K562 (cell line): Measurements from ENCODE around the gene EXOG. TPM values are rescaled to one million over a fixed set of nuclear protein-coding genes. Genes with fewer than 3 reads are reported as not detected.

Experiments used
- KDM5B ChIP-seq: fragments of 200-600 bp; sonication (generic); IDR thresholded peaks from 2 replicates; pipeline ENCODE4 v1.6.1; 2012; ENCODE audit warnings: low read depth, mild to moderate bottlenecking, moderate library complexity, low read length, control low read depth, inconsistent platforms; ENCODE audit not compliant: insufficient replicate concordance
- MGA ChIP-seq: fragments of 450-650 bp; IDR thresholded peaks from 2 replicates; pipeline ENCODE4 v1.6.1; 2016; ENCODE audit warnings: mild to moderate bottlenecking, moderate library complexity
- SIX5 ChIP-seq, 2 experiments: IDR thresholded peaks; 2 replicates each; pipeline ENCODE4 v1.6.1; 2011; ENCODE audit warnings: low read length in 2 of 2, borderline replicate concordance in 1 of 2, low read depth in 1 of 2, mild to moderate bottlenecking in 1 of 2, moderate library complexity in 1 of 2; ENCODE audit not compliant: insufficient read depth in 1 of 2
- SLC30A9 ChIP-seq: fragments of 250-450 bp; sonication (Bioruptor Pico); IDR thresholded peaks from 2 replicates; pipeline ENCODE4 v1.8.0; 2022; ENCODE audit warnings: mild to moderate bottlenecking, moderate library complexity
- ZSCAN32 ChIP-seq: fragments of 450-650 bp; formaldehyde crosslinking; IDR thresholded peaks from 2 replicates; pipeline ENCODE4 v1.4.0; 2020; ENCODE audit warnings: mild to moderate bottlenecking, moderate library complexity
- polyA plus RNA-seq, 8 experiments: library from polyadenylated mRNA; depleted of rRNA in 4 of 8; stranded (reverse) in 5 of 8; unstranded in 3 of 8; fragments of >200 nt; fragmentation: Nextera tagmentation in 2 of 8; fragmentation: Illumina TruSeq in 1 of 8; extraction: Ambion mirVana in 2 of 8; extraction: Trizol in 1 of 8; gene quantifications; 2 replicates each; pipeline versions ENCODE4 v1.2.1 to v1.2.3, GENCODE V29; 2011 to 2014; ENCODE audit warnings: inconsistent platforms in 1 of 8, missing spikeins in 1 of 8
- total RNA-seq, 7 experiments: library from RNA; depleted of rRNA in 6 of 7; stranded (reverse); fragments of >200 nt in 6 of 7; fragmentation: Illumina TruSeq in 2 of 7; extraction: Trizol in 2 of 7; gene quantifications; 2 replicates each; pipeline versions ENCODE4 v1.2.1 to v1.2.3, GENCODE V29; 2011 to 2021; ENCODE audit warnings: low replicate concordance in 1 of 7
- TF ChIP-seq, protein P1 (sequence below): sonication (generic); formaldehyde crosslinking; IDR thresholded peaks from 2 replicates; pipeline ENCODE4 v1.4.0; 2020; ENCODE audit warnings: mild to moderate bottlenecking, missing genetic modification reagents

The EXOG gene
- total and polyA plus RNA-seq, 9 of the 15 experiments (the other 6 are each of a cell fraction or from before 2014, with no cell fraction given), result 10.8 to 21.7 (median 14.8) TPM

DNA sequence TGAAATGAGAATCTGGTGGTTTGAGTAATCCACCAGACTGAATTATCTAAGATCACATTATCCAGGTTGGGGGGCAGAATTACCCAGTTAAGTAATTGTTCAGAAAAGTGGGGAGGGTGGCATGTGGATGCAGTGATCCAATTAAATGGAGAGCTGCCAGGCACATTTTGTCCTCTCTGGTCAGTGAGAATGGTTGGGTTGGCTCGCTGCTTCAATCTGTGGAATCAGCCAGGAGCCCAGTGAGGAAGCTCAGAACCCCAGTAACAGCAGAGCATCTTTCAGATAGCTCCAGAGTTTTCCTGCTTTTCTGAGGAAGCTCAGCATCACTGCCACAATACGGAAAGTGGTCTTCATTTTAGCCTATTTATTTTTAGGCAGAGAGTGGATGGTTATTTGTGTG is 6.4 kb upstream of the EXOG start (continued):
- TF ChIP-seq MGA (no peak), SLC30A9 (CRISPR knock-in tag) (no peak), ZSCAN32 (CRISPR knock-in tag) (no peak), KDM5B (no peak), SIX5 (IDR thresholded peaks at IDR 0.05; ENCODE audit: borderline replicate concordance in 1 of 2, insufficient read depth in 1 of 2, low read depth in 1 of 2, low read length in 2 of 2) (no peak)
- TF ChIP-seq, protein P1, sequence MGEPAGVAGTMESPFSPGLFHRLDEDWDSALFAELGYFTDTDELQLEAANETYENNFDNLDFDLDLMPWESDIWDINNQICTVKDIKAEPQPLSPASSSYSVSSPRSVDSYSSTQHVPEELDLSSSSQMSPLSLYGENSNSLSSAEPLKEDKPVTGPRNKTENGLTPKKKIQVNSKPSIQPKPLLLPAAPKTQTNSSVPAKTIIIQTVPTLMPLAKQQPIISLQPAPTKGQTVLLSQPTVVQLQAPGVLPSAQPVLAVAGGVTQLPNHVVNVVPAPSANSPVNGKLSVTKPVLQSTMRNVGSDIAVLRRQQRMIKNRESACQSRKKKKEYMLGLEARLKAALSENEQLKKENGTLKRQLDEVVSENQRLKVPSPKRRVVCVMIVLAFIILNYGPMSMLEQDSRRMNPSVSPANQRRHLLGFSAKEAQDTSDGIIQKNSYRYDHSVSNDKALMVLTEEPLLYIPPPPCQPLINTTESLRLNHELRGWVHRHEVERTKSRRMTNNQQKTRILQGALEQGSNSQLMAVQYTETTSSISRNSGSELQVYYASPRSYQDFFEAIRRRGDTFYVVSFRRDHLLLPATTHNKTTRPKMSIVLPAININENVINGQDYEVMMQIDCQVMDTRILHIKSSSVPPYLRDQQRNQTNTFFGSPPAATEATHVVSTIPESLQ (CRISPR knock-in tag), result no peak
- TF ChIP-seq, all 486 proteins: peak for 0
